Right forelimb (tissue), 1 donor: Measurements from ENCODE around the gene ANP32E.
A peak's percentile ranks its signal among the peaks of the same experiment; 100 is the strongest.
"Not testable (repeated sequence)": the region's sequence is repeated elsewhere in the genome, so short reads cannot be mapped to it uniquely, and the experiment has no call there.

Source experiments
- DNase-seq: peaks from one replicate; pipeline ENCODE4 v3.0.0-alpha.2; 2018

Gene ANP32E

GRCh38 chr1:150212070-150212469, 23.8 kb downstream of the ANP32E start:
- no peak for DNase-seq

GRCh38 chr1:150210706-150211105, 25.2 kb downstream of the ANP32E start:
- DNase-seq: no peak

- DNase-seq: no peak
These were observed 25.8 kb downstream of the ANP32E start for GRCh38 chr1:150210091-150210490.

GRCh38 chr1:150208460-150208859, 27.5 kb downstream of the ANP32E start:
- DNase-seq: not testable (repeated sequence)

- DNase-seq: no peak
These were observed 28.5 kb downstream of the ANP32E start for GRCh38 chr1:150207281-150207971.

- DNase-seq: no peak
These were observed 39.5 kb downstream of the ANP32E start for GRCh38 chr1:150196417-150196816.

GRCh38 chr1:150194381-150195031, 41.4 kb downstream of the ANP32E start:
- DNase-seq: no peak

- DNase-seq: no peak
These were observed 43.9 kb downstream of the ANP32E start for GRCh38 chr1:150192012-150192411.

GRCh38 chr1:150187560-150187931, 48.4 kb downstream of the ANP32E start:
- no peak for DNase-seq

GRCh38 chr1:150186789-150187559, 48.9 kb downstream of the ANP32E start:
- DNase-seq: peak; percentile 48

GRCh38 chr1:150186438-150186788, 49.5 kb downstream of the ANP32E start:
- not testable (repeated sequence) for DNase-seq

GRCh38 chr1:150185481-150185880, 50.4 kb downstream of the ANP32E start:
- DNase-seq: no peak

GRCh38 chr1:150183061-150183460, 52.9 kb downstream of the ANP32E start:
- no peak for DNase-seq

- DNase-seq: no peak
These were observed 53.7 kb downstream of the ANP32E start for GRCh38 chr1:150182247-150182646.

GRCh38 chr1:150180474-150180873, 55.4 kb downstream of the ANP32E start:
- no peak for DNase-seq

GRCh38 chr1:150179867-150180266, 56.0 kb downstream of the ANP32E start:
- no peak for DNase-seq

- no peak for DNase-seq
These were observed 57.4 kb downstream of the ANP32E start for GRCh38 chr1:150178548-150178947.

GRCh38 chr1:150176593-150176992, 59.3 kb downstream of the ANP32E start:
- no peak for DNase-seq

- DNase-seq: no peak
These were observed 62.7 kb downstream of the ANP32E start for GRCh38 chr1:150173141-150173585.

- DNase-seq: no peak
These were observed 64.1 kb downstream of the ANP32E start for GRCh38 chr1:150171801-150172200.

GRCh38 chr1:150168960-150169601, 66.8 kb downstream of the ANP32E start:
- peak; percentile 79 for DNase-seq
